Astrocyte (in vitro differentiated cells and primary cell): Measurements from ENCODE around the gene ZNF367. TPM values are rescaled to one million over a fixed set of nuclear protein-coding genes. Genes with fewer than 3 reads are reported as not detected.

Source experiments
- DNase-seq: peaks from one replicate; pipeline ENCODE4 v3.0.0-alpha.2; 2010; ENCODE audit warnings: low read depth
- FAIRE-seq: peaks from 2 replicates; lab custom pipeline; 2011; peaks lifted over from hg19 to GRCh38; lab: Jason Lieb, UNC
- H2AFZ ChIP-seq: 2 replicates; pipeline ENCODE4 v1.6.0; 2012; ENCODE audit warnings: low read depth, low read length, inconsistent platforms
- H3K27ac ChIP-seq: 2 replicates; pipeline ENCODE4 v1.5.1; 2011; ENCODE audit warnings: low read depth, low read length, inconsistent platforms
- H3K27me3 ChIP-seq: 2 replicates; pipeline ENCODE4 v1.6.0; 2011; ENCODE audit warnings: low read length, inconsistent platforms; ENCODE audit not compliant: insufficient read depth
- H3K36me3 ChIP-seq: 2 replicates; pipeline ENCODE4 v1.5.1; 2011; ENCODE audit warnings: low read length, inconsistent platforms; ENCODE audit not compliant: insufficient read depth
- H3K4me1 ChIP-seq: 2 replicates; pipeline ENCODE4 v1.5.1; 2011; ENCODE audit warnings: low read length, inconsistent platforms; ENCODE audit not compliant: insufficient read depth
- H3K4me2 ChIP-seq: 2 replicates; pipeline ENCODE4 v1.6.0; 2012; ENCODE audit warnings: low read length, inconsistent platforms
- H3K4me3 ChIP-seq: 2 replicates; pipeline ENCODE4 v1.5.1; 2011; ENCODE audit warnings: low read depth, mild to moderate bottlenecking, low read length, inconsistent platforms; ENCODE audit not compliant: insufficient read depth
- H3K79me2 ChIP-seq: 2 replicates; pipeline ENCODE4 v1.6.0; 2012; ENCODE audit warnings: mild to moderate bottlenecking, low read length, inconsistent platforms; ENCODE audit not compliant: insufficient read depth
- H3K9ac ChIP-seq: 2 replicates; pipeline ENCODE4 v1.6.0; 2012; ENCODE audit warnings: mild to moderate bottlenecking, low read length, inconsistent platforms
- H3K9me3 ChIP-seq: 2 replicates; pipeline ENCODE4 v1.5.1; 2012; ENCODE audit warnings: low read depth, mild to moderate bottlenecking, low read length, inconsistent platforms; ENCODE audit not compliant: insufficient read depth
- H4K20me1 ChIP-seq: 2 replicates; pipeline ENCODE4 v1.6.0; 2012; ENCODE audit warnings: low read length, inconsistent platforms; ENCODE audit not compliant: insufficient read depth
- H3K27ac Mint-ChIP-seq: one replicate; pipeline ENCODE4 v1.8.0; 2021; ENCODE audit warnings: mild to moderate bottlenecking, mixed read lengths; ENCODE audit not compliant: unreplicated experiment
- H3K27me3 Mint-ChIP-seq: one replicate; pipeline ENCODE4 v1.8.0; 2021; ENCODE audit warnings: low read depth, mixed read lengths; ENCODE audit not compliant: unreplicated experiment
- H3K36me3 Mint-ChIP-seq: one replicate; pipeline ENCODE4 v1.8.0; 2021; ENCODE audit warnings: low read depth, mixed read lengths; ENCODE audit not compliant: unreplicated experiment
- H3K4me1 Mint-ChIP-seq: one replicate; pipeline ENCODE4 v1.8.0; 2021; ENCODE audit warnings: low read depth, mixed read lengths; ENCODE audit not compliant: unreplicated experiment
- H3K4me3 Mint-ChIP-seq: one replicate; pipeline ENCODE4 v1.8.0; 2021; ENCODE audit warnings: mild to moderate bottlenecking, moderate library complexity, mixed read lengths; ENCODE audit not compliant: unreplicated experiment
- H3K9me3 Mint-ChIP-seq: one replicate; pipeline ENCODE4 v1.8.0; 2021; ENCODE audit warnings: mild to moderate bottlenecking, mixed read lengths; ENCODE audit not compliant: unreplicated experiment
- CTCF ChIP-seq: IDR thresholded peaks from 2 replicates; pipeline ENCODE4 v1.5.1; 2011; ENCODE audit warnings: low read depth, mild to moderate bottlenecking, inconsistent platforms, low read length, moderate library complexity; ENCODE audit not compliant: insufficient read depth
- EZH2 ChIP-seq: IDR thresholded peaks from 2 replicates; pipeline ENCODE4 v1.6.1; 2012; ENCODE audit warnings: mild to moderate bottlenecking, low read length, inconsistent platforms; ENCODE audit not compliant: insufficient read depth
- total RNA-seq: library from RNA; stranded (reverse); gene quantifications from 2 replicates; pipeline ENCODE4 v1.2.1, GENCODE V29; 2021

Gene ZNF367
- total RNA-seq, 1 donor from 2014 or later, result 0.89 TPM

DNA sequence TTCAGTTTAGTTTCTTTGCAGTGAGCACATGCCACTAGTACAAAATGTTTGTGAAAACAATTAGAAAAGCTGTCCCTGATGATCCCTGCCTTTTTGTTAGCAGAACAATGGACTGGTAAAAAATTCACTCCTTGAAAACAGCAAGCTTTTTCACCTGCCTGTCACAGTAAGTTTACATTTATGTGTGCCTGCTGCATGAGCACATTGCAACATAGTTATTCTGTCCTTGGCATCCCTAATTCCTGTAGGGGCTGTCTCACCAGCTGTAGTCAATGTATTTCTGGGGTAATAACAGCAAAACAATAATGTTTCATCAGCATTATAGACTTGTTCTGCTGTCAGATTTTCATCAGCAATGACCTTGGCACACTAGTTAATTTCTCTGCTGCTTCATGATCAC lies 11.6 kb upstream of the ZNF367 start:
- TF ChIP-seq EZH2, result no peak
- TF ChIP-seq CTCF, result no peak
- Histone ChIP-seq H4K20me1 (no peaks in the 10 kb centered on the region), H3K4me1 (no peaks in the 10 kb centered on the region), H3K27ac (no peak overlapping the region), H3K4me3 (no peak overlapping the region), H2AFZ (no peak overlapping the region), H3K9ac (no peak overlapping the region), H3K36me3 (no peaks in the 10 kb centered on the region), H3K9me3 (no peaks in the 10 kb centered on the region), H3K27me3 (no peaks in the 10 kb centered on the region), H3K4me2 (no peak overlapping the region), H3K79me2 (no peaks in the 10 kb centered on the region)
- no peak overlapping the region for H3K4me3 Mint-ChIP-seq
- FAIRE-seq (no peak), DNase-seq (no peak)
- no peaks in the 10 kb centered on the region for H3K27me3 Mint-ChIP-seq
- no peak overlapping the region for H3K27ac Mint-ChIP-seq
- peaks cover 2% of the 10 kb centered on the region for H3K9me3 Mint-ChIP-seq
- H3K4me1 Mint-ChIP-seq, result no peaks in the 10 kb centered on the region
- no peaks in the 10 kb centered on the region for H3K36me3 Mint-ChIP-seq

GRCh38 chr9:96425500-96426169 lies 7.5 kb upstream of the ZNF367 start:
- Histone ChIP-seq H3K4me2 (no peak overlapping the region), H3K9me3 (no peaks in the 10 kb centered on the region), H4K20me1 (no peaks in the 10 kb centered on the region), H3K4me3 (no peak overlapping the region), H3K27ac (no peak overlapping the region), H3K36me3 (no peaks in the 10 kb centered on the region), H3K79me2 (no peaks in the 10 kb centered on the region), H3K9ac (no peak overlapping the region), H3K4me1 (peaks cover 8% of the 10 kb centered on the region), H2AFZ (no peak overlapping the region), H3K27me3 (no peaks in the 10 kb centered on the region)
- H3K4me3 Mint-ChIP-seq, result no peak overlapping the region
- FAIRE-seq, result no peak
- H3K36me3 Mint-ChIP-seq, result no peaks in the 10 kb centered on the region
- no peak for DNase-seq
- no peaks in the 10 kb centered on the region for H3K27me3 Mint-ChIP-seq
- H3K4me1 Mint-ChIP-seq, result peaks cover 7% of the 10 kb centered on the region
- H3K27ac Mint-ChIP-seq, result no peak overlapping the region
- H3K9me3 Mint-ChIP-seq, result peaks cover 2% of the 10 kb centered on the region
- TF ChIP-seq EZH2, result no peak
- TF ChIP-seq CTCF, result no peak

- FAIRE-seq (no peak), DNase-seq (no peak)
- H3K9me3 Mint-ChIP-seq, result peaks cover 2% of the 10 kb centered on the region
- Histone ChIP-seq H3K4me3 (no peak overlapping the region), H2AFZ (no peak overlapping the region), H3K36me3 (no peaks in the 10 kb centered on the region), H3K79me2 (no peaks in the 10 kb centered on the region), H3K27ac (no peak overlapping the region), H4K20me1 (no peaks in the 10 kb centered on the region), H3K9ac (no peak overlapping the region), H3K4me2 (no peak overlapping the region), H3K4me1 (peaks cover 19% of the 10 kb centered on the region), H3K27me3 (no peaks in the 10 kb centered on the region), H3K9me3 (no peaks in the 10 kb centered on the region)
- H3K27me3 Mint-ChIP-seq, result no peaks in the 10 kb centered on the region
- H3K4me3 Mint-ChIP-seq, result no peak overlapping the region
- H3K27ac Mint-ChIP-seq, result no peak overlapping the region
- peaks cover 19% of the 10 kb centered on the region for H3K4me1 Mint-ChIP-seq
- H3K36me3 Mint-ChIP-seq, result no peaks in the 10 kb centered on the region
- TF ChIP-seq CTCF (no peak), EZH2 (no peak)
Observed at GRCh38 chr9:96423985-96424336, 5.8 kb upstream of the ZNF367 start.
